Fibroblast of skin of left biceps (primary cell): ENCODE data around the gene HACE1.
"Not testable (repeated sequence)": the region's sequence is repeated elsewhere in the genome, so short reads cannot be mapped to it uniquely, and the experiment has no call there.

Experiments used
- DNase-seq, 2 experiments: peaks; one replicate each; pipeline ENCODE4 v3.0.0-alpha.2; 2013; ENCODE audit warnings: low read depth in 2 of 2

Gene HACE1

DNA sequence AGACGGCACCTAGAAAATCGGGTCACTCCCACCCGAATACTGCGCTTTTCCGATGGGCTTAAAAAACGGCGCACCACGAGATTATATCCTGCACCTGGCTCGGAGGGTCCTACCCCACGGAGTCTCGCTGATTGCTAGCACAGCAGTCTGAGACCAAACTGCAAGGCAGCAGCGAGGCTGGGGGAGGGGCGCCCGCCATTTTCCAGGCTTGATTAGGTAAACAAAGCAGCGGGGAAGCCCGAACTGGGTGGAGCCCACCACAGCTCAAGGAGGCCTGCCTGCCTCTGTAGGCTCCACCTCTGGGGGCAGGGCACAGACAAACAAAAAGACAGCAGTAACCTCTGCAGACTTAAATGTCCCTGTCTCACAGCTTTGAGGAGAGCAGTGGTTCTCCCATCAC is 122.2 kb downstream of the HACE1 start:
- DNase-seq = not testable (repeated sequence)

DNA sequence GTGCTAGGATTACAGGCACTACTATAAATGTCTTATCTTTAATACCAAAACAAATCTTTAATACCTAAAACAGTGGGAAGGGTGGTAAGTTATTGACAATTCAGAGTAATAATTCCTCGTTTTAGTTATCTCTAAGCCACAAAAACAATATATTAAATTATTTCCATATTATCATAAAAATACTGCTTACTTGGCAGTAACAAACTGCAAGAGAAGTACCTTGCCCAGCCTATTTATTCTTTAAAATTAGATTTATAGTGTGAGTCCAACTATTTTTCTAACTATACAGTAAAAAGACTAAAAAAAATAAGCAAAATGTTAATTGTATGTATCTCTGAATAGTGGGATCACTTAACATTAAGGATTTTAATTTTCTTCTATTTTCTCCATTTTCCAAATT is 123.2 kb downstream of the HACE1 start:
- DNase-seq = no peak

- DNase-seq = no peak
These were observed 129.3 kb downstream of the HACE1 start for GRCh38 chr6:104730450-104730849.

GRCh38 chr6:104729433-104729832 is 130.3 kb downstream of the HACE1 start:
- DNase-seq = no peak

DNA sequence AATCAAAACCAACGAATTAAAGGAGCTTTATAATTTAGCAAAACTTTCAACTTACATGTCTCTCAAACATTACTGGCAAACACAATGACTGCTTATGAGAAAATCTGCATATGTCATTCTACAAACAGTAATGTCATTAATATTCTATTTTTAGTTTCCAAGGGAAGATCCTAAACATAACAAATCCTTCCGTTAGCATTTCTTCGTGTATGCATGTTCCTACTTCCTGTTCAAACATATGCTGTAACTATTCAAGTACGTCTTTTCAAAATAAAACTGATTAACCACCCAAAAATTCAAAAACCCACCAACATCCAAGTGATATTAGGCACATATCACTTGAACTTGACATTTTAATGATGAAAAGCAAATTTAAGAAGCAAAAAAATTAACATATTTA is 131.3 kb downstream of the HACE1 start:
- DNase-seq = no peak

GRCh38 chr6:104718672-104719071 is 141.0 kb downstream of the HACE1 start:
- peak in 1 of 2 experiments; percentile 4 for DNase-seq

- no peak for DNase-seq
These were observed 142.9 kb downstream of the HACE1 start for GRCh38 chr6:104716858-104717257.

DNA sequence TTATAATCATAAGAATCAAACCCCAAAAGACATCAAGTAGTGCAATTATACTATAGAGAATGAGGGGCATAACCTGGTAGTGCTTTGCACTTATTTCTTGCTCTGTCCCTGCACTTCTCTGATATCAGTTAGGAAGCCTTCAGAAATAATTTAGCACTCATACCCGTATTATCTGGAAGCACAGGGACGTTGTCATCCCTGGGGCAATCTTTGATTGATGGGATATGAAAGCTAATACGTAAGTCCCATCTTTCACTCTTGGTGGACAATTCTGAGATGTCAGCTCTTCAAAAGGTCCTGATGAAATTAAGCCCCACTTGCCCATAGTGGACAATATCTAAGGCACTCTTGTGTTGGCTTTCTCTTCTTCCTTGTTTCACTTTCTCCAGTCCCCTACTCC is 144.9 kb downstream of the HACE1 start:
- no peak for DNase-seq

GRCh38 chr6:104713982-104714381 is 145.7 kb downstream of the HACE1 start:
- DNase-seq = no peak

- peak in 1 of 2 experiments; percentile 19 for DNase-seq
These were observed 148.3 kb downstream of the HACE1 start for GRCh38 chr6:104711371-104711770.

DNA sequence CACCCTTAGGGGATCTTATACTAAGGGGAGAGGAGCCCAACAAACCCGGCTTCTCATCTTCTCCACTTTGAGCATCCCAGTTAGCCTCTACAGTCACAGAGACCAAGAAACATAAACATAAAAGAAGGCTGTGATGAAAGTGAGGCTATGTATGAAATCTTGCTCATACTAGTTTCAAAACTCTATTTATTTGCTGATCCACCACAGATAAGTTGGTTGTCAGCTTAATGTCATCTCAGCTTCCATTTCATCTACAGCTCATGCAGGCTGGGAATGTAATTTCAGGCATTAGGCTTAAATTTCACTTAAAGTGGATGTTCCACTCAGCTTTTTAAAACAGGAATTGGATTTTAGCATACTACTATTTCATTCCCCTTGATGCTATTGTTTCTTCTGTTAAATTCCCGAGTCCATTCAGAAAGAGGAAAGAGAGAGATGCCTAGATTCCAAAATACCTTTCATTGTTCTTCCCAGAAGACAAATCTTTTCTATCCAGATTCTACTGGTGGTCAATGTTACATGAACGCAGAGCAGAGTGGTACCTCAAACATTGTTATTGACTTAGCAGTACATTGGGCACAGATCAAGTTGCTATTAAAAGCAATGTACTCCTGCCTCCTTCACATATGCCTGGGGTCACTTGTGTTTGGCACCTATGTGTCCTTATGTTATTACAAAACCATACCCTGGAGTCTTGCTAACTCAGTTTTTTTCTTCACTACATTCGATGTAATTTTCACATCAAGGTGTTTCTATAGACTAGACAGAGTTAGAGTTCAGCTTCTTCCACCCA is 149.0 kb downstream of the HACE1 start:
- no peak for DNase-seq

DNA sequence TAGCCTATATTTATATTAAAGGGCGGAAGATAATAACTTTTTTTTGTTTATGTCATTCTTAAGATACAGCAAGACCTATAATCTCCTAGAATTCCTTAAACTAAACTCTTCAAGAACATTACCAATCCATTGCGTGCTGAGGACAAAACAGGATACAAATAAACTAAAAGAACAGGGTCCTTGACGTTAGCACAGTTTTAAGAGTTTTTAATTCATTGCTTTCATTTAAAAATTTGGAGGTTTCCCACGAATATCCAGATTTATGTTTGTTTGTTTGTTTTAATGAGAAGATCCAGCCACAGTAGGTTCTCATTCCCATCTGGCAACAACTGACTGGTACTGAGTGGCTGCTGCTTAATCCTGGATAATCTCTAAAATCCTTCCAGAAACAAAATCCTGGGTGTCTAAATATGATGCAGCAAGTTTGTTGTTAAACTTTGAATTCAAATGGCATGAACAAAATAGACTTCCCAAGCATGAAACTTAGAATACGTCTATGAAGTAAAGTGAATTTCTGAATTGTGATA is 153.7 kb downstream of the HACE1 start:
- DNase-seq = no peak

DNA sequence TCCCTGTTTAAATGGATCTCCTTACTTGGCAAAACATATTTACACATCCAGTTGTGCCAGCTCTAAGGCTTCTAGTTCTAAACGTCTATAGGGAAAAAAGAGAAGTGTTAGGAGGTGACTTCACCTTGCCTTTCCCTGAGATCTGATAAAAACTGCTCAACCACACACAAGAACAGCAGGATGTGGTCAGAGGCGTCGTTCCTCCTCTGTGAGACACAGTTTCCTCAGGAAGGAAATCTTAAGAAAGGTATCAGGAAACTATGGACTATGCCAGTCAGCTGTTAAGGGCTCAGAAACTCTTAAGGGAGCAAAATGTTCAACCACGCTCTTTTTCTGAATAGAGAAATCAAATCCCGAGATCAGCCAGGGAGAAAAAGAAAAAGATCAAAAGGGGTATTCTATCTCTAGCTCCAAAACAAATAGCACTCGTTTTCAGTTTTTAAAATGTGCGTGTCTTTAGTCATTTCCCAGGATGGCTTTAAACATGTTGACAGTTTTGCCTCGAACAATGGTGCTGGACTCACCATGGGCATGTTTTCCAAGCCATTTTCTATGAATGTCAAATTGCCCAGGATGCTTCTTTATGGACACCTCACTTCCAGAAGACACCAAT is 154.5 kb downstream of the HACE1 start:
- no peak for DNase-seq

GRCh38 chr6:104704191-104704590 is 155.5 kb downstream of the HACE1 start:
- no peak for DNase-seq

- no peak for DNase-seq
These were observed 157.4 kb downstream of the HACE1 start for GRCh38 chr6:104702126-104702841.

- no peak for DNase-seq
These were observed 159.1 kb downstream of the HACE1 start for GRCh38 chr6:104700371-104701185.

- no peak for DNase-seq
These were observed 160.0 kb downstream of the HACE1 start for GRCh38 chr6:104699593-104700329.

- DNase-seq = no peak
These were observed 160.7 kb downstream of the HACE1 start for GRCh38 chr6:104698979-104699378.

DNA sequence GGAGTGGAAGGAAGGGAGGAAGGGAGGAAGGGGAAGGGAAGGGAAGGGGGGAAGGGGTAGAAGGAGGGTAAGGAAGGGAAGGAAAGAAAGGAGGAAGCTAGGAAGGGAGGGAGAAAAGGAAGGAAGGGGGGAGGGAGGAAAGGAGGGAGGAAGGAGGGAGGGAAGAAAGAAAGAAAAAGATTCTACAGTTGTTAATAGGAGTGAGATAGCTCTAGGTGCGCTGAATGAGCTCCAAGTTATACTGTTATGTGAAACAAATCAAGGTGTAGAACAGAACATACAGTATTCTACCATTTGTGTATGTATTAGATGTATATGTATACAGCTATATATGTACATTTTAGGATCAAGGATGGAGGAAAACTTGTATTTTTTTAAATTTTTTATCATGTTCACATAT is 167.7 kb downstream of the HACE1 start:
- DNase-seq = no peak

- peak in 1 of 2 experiments; percentile 17 for DNase-seq
These were observed 170.0 kb downstream of the HACE1 start for GRCh38 chr6:104689551-104690205.
